Skeletal muscle satellite cell (primary cell): Measurements from ENCODE around the gene HBB.
"Not testable (repeated sequence)": the region's sequence is repeated elsewhere in the genome, so short reads cannot be mapped to it uniquely, and the experiment has no call there.

ENCODE experiments used
- H3K27me3 ChIP-seq: 2 replicates; pipeline ENCODE4 v1.7.0; 2013; ENCODE audit warnings: low read length; ENCODE audit not compliant: control insufficient read depth, insufficient read depth
- H3K36me3 ChIP-seq: 2 replicates; pipeline ENCODE4 v1.7.0; 2013; ENCODE audit warnings: mild to moderate bottlenecking, control low read depth, low read length; ENCODE audit not compliant: insufficient read depth
- H3K4me1 ChIP-seq: 2 replicates; pipeline ENCODE4 v1.7.0; 2013; ENCODE audit warnings: low read length; ENCODE audit not compliant: control insufficient read depth, insufficient read depth
- H3K4me2 ChIP-seq: 2 replicates; pipeline ENCODE4 v1.7.0; 2013; ENCODE audit warnings: mild to moderate bottlenecking, low read length
- H3K4me3 ChIP-seq: 2 replicates; pipeline ENCODE4 v1.7.0; 2013; ENCODE audit warnings: low read length
- H3K9ac ChIP-seq: 2 replicates; pipeline ENCODE4 v1.7.0; 2013; ENCODE audit warnings: mild to moderate bottlenecking, low read depth, low read length, moderate library complexity
- H3K9me3 ChIP-seq: replicated peaks from 2 replicates; pipeline ENCODE4 v1.7.0; 2013; ENCODE audit warnings: mild to moderate bottlenecking, control low read depth, low read length

HBB gene

DNA sequence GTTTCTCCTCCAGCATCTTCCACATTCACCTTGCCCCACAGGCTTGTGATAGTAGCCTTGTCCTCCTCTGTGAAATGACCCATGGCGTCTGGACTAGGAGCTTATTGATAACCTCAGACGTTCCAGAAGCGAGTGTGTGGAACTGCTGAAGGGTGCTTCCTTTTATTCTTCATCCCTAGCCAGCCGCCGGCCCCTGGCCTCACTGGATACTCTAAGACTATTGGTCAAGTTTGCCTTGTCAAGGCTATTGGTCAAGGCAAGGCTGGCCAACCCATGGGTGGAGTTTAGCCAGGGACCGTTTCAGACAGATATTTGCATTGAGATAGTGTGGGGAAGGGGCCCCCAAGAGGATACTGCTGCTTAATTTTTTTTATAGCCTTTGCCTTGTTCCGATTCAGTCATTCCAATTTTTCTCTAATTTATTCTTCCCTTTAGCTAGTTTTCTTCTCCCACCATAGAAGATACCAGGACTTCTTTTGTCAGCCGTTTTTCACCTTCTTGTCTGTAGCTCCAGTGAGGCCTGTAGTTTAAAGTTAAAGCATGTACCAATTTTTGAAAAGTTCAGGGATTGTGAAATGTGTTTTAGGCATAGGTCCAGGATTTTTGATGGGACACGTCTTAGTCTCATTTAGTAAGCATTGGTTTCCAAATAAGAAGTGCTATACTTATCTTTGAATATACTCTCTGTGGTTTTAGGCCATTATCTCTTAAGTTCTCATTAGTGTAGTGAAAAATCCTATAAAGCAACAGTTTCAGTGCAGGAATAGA lies 28.0 kb upstream of the HBB start, which contains the start of gene HBG2:
Gene HBG2 (minus strand): TSS at position 136 of the 768 bp plus-strand sequence. CDS start 53 bp downstream, at position 83.
- not testable (repeated sequence) for H3K9ac ChIP-seq, H3K9me3 ChIP-seq, H3K4me2 ChIP-seq, H3K27me3 ChIP-seq, H3K36me3 ChIP-seq, H3K4me3 ChIP-seq, H3K4me1 ChIP-seq

DNA sequence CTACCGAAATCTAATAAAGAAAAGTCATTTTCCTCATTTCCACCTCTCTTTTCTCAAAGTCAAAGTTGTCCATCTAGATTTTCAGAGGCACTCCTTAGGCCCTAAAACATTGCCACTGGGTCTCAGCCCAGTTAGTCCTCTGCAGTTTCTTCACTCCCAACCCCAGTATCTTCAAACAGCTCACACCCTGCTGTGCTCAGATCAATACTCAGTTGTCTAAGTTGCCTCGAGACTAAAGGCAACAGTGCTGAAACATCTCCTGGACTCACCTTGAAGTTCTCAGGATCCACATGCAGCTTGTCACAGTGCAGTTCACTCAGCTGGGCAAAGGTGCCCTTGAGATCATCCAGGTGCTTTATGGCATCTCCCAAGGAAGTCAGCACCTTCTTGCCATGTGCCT lies 27.2 kb upstream of the HBB start:
- H3K27me3 ChIP-seq, H3K9me3 ChIP-seq, H3K9ac ChIP-seq, H3K4me1 ChIP-seq, H3K4me2 ChIP-seq, H3K36me3 ChIP-seq, H3K4me3 ChIP-seq: not testable (repeated sequence)

DNA sequence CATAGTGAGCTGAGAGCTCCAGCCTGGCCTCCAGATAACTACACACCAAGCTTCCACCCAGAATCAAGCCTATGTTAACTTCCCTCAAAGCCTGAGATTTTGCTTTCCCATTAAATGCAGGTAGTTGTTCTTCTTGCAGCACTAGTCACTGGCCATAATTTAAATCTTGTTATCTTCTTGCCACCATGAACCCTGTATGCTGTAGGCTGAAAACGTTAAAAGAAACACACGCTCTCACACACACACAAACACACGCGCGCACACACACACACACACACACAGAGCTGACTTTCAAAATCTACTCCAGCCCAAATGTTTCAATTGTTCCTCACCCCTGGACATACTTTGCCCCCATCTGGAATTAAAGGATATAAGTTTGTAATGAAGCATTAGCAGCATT lies 26.6 kb upstream of the HBB start:
- H3K4me1 ChIP-seq, H3K27me3 ChIP-seq, H3K4me2 ChIP-seq, H3K4me3 ChIP-seq, H3K36me3 ChIP-seq, H3K9ac ChIP-seq, H3K9me3 ChIP-seq: not testable (repeated sequence)

DNA sequence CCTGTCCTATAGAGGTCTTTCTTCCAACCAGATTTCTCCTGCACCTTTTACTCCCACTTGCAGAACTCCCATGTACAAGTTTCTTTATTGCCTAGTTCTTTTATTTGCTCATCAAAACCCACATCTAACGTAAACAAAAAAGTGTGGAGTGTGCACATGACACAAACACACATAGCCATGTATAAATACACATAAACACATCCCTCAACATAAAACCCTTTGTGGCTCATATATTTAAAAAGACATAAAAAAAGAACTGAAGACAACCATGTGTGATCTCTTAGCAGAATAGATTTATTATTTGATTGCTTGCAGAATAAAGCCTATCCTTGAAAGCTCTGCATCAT lies 26.0 kb upstream of the HBB start:
- no peaks in the 10 kb centered on the region for H3K4me1 ChIP-seq
- H3K9me3 ChIP-seq: no peaks in the 10 kb centered on the region
- peaks cover 3% of the 10 kb centered on the region for H3K27me3 ChIP-seq
- H3K36me3 ChIP-seq: no peaks in the 10 kb centered on the region
- H3K4me3 ChIP-seq: no peak overlapping the region
- no peak overlapping the region for H3K9ac ChIP-seq
- H3K4me2 ChIP-seq: no peak overlapping the region

DNA sequence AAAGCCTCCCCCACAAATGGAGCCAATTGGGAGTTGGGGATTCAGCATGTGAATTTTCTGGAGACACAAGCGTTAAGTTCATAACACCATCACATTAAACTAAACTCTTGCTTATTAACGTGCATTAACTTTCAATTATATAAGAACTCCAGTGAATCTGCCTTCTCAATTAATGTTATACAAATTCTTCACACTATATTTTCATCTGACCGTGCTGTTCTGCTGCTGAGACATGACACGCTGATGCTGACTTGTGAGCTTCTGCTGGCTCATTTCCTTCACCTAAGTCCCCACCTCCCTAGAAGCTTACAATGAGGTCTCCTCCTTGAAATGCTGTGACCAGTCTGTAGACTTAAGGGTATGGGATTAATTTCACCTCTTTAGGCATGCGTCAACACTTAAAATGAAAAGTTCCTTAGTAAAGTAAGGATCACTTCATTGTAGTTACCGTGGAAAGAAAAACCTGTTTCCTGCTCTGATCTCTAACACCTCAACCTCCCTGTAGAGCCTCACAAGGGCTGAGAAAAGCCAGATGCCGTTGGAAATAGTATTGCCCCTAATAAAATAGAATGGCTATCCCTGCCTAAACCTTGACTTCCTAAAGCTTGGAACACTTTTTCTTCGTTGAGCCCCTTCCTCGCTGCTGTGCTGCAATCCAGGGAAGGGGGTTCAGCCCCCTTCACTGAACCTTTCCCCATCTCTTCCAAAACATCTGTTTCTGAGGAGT lies 25.5 kb upstream of the HBB start:
- Histone ChIP-seq H3K4me1 (no peaks in the 10 kb centered on the region), H3K4me3 (no peak overlapping the region), H3K4me2 (no peak overlapping the region), H3K9me3 (no peaks in the 10 kb centered on the region), H3K27me3 (peaks cover 3% of the 10 kb centered on the region), H3K36me3 (no peaks in the 10 kb centered on the region), H3K9ac (no peak overlapping the region)

DNA sequence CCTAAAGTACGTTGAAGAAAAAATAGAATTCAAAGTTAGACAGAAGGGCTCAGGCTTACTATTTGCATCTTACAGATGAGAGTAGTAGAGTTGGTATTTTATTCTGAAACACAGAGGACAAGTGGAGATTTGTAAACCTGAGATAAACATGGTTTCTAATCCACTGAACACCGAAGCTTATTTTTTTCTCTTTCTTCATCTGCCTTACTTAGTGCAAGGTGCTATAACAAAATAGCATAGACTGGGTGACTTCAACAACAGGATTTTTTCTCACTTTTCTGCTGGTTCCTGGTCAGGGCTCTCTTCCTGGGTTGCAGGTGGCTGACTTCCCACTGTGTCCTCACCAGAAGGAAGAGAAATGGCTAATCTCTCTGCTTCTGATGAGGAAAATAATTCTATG lies 24.9 kb upstream of the HBB start:
- no peak overlapping the region for H3K4me2 ChIP-seq
- no peaks in the 10 kb centered on the region for H3K36me3 ChIP-seq
- H3K9ac ChIP-seq: no peak overlapping the region
- no peaks in the 10 kb centered on the region for H3K4me1 ChIP-seq
- no peaks in the 10 kb centered on the region for H3K9me3 ChIP-seq
- no peak overlapping the region for H3K4me3 ChIP-seq
- H3K27me3 ChIP-seq: peaks cover 3% of the 10 kb centered on the region

DNA sequence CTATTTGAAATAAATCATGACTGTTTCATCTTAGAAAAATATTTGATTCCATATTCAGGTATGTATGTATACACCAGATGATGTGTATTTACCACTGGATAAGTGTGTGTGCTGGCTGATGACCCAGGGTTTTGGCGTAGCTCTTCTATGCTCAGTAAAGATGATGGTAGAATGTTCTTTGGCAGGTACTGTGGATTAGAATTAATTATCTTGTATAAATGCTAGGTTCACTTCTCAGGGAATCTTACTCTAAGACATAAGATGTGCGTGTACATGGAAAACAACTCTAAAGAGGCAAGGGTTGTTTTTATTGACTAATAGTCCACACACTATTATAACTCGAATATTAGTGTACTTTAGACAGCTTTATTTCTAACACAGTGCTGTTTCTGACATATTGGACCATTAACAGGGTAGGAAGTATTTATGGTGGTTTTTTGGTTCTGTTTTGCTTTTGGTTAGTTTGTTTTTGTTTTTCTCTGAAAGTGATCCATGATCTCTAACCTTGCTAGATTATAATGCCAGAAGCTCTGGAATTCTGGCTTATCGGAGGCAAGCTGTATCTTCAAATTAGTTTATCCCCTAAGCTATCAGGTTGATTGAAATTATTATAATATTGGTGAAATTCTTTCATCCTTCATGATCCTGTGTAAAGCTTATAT lies 23.8 kb upstream of the HBB start:
- Histone ChIP-seq H3K9ac (no peak overlapping the region), H3K36me3 (no peaks in the 10 kb centered on the region), H3K27me3 (peaks cover 3% of the 10 kb centered on the region), H3K4me2 (no peak overlapping the region), H3K4me1 (no peaks in the 10 kb centered on the region), H3K9me3 (no peaks in the 10 kb centered on the region), H3K4me3 (no peak overlapping the region)

DNA sequence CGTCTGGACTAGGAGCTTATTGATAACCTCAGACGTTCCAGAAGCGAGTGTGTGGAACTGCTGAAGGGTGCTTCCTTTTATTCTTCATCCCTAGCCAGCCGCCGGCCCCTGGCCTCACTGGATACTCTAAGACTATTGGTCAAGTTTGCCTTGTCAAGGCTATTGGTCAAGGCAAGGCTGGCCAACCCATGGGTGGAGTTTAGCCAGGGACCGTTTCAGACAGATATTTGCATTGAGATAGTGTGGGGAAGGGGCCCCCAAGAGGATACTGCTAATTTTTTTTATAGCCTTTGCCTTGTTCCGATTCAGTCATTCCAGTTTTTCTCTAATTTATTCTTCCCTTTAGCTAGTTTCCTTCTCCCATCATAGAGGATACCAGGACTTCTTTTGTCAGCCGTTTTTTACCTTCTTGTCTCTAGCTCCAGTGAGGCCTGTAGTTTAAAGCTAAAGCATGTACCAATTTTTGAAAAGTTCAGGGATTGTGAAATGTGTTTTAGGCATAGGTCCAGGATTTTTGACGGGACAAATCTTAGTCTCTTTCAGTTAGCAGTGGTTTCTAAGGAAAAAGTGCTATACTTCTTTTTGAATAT lies 23.0 kb upstream of the HBB start, which contains the start of gene HBG1:
Gene HBG1 (minus strand): TSS at position 51 of the 590 bp plus-strand sequence. CDS start 53 bp downstream, outside the sequence.
- H3K27me3 ChIP-seq, H3K4me2 ChIP-seq, H3K4me1 ChIP-seq, H3K9ac ChIP-seq, H3K4me3 ChIP-seq, H3K9me3 ChIP-seq, H3K36me3 ChIP-seq: not testable (repeated sequence)

DNA sequence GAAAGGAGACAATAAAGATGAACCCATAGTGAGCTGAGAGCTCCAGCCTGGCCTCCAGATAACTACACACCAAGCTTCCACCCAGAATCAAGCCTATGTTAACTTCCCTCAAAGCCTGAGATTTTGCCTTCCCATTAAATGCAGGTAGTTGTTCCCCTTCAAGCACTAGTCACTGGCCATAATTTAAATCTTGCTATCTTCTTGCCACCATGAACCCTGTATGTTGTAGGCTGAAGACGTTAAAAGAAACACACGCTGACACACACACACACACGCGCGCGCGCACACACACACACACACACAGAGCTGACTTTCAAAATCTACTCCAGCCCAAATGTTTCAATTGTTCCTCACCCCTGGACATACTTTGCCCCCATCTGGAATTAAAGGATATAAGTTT lies 21.6 kb upstream of the HBB start:
- not testable (repeated sequence) for H3K9me3 ChIP-seq

DNA sequence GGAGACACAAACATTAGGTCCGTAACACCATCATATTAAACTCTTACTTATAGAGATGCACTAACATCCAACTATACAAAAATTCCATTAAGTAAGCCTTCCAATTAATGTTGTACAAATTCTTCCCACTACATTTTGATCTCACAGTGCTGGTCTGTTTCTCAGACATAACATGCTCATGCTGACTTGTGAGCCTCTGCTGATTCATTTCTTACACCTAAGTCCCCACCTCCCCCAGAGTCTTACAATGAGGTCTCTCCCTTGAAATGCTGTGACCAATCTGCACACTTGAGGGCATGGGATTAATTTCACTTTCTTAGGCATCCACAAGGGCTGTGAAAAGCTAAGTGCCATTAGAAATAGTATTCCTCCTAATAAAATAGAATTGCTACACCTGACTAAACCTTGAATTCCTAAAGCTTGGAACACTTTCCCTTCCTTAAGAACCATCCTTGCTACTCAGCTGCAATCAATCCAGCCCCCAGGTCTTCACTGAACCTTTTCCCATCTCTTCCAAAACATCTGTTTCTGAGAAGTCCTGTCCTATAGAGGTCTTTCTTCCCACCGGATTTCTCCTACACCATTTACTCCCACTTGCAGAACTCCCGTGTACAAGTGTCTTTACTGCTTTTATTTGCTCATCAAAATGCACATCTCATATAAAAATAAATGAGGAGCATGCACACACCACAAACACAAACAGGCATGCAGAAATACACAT lies 20.8 kb upstream of the HBB start:
- H3K4me3 ChIP-seq: no peak overlapping the region
- H3K4me1 ChIP-seq: no peaks in the 10 kb centered on the region
- H3K4me2 ChIP-seq: no peak overlapping the region
- no peaks in the 10 kb centered on the region for H3K9me3 ChIP-seq
- H3K36me3 ChIP-seq: no peaks in the 10 kb centered on the region
- H3K9ac ChIP-seq: no peak overlapping the region
- peaks cover 3% of the 10 kb centered on the region for H3K27me3 ChIP-seq

More for the DNA sequence above, 21.6 kb upstream of the HBB start:
- not testable (repeated sequence) for H3K4me1 ChIP-seq, H3K27me3 ChIP-seq, H3K4me3 ChIP-seq, H3K9ac ChIP-seq, H3K4me2 ChIP-seq, H3K36me3 ChIP-seq
